CD4-positive, alpha-beta T cell treated with Interleukin-17A for 1 hour (primary cell): ENCODE measurements around the gene C4orf51.

Experiments used
- DNase-seq: peaks from one replicate; pipeline ENCODE4 v3.0.0-alpha.2; 2020

Gene C4orf51

GRCh38 chr4:145716200-145716599 is 36.3 kb downstream of the C4orf51 start:
- no peak for DNase-seq

- DNase-seq = no peak
These were observed 36.8 kb downstream of the C4orf51 start for GRCh38 chr4:145716661-145717200.

GRCh38 chr4:145719752-145720624 is 40.0 kb downstream of the C4orf51 start:
- no peak for DNase-seq

- DNase-seq = no peak
These were observed 40.7 kb downstream of the C4orf51 start for GRCh38 chr4:145720656-145721055.

- no peak for DNase-seq
These were observed 42.6 kb downstream of the C4orf51 start for GRCh38 chr4:145722561-145722960.

GRCh38 chr4:145723336-145723735 is 43.4 kb downstream of the C4orf51 start:
- no peak for DNase-seq

GRCh38 chr4:145730026-145730425 is 50.1 kb downstream of the C4orf51 start:
- DNase-seq = no peak

GRCh38 chr4:145731028-145731427 is 51.1 kb downstream of the C4orf51 start:
- DNase-seq = no peak

- DNase-seq = no peak
These were observed 52.3 kb downstream of the C4orf51 start for GRCh38 chr4:145732001-145732815.

GRCh38 chr4:145732895-145733880 is 53.2 kb downstream of the C4orf51 start:
- peak; percentile 78 for DNase-seq

GRCh38 chr4:145734031-145734430 is 54.1 kb downstream of the C4orf51 start:
- no peak for DNase-seq

- DNase-seq = no peak
These were observed 54.8 kb downstream of the C4orf51 start for GRCh38 chr4:145734576-145735346.

- DNase-seq = no peak
These were observed 55.4 kb downstream of the C4orf51 start for GRCh38 chr4:145735347-145735675.

- no peak for DNase-seq
These were observed 55.9 kb downstream of the C4orf51 start for GRCh38 chr4:145735827-145736226.

GRCh38 chr4:145736241-145736831 is 56.4 kb downstream of the C4orf51 start:
- no peak for DNase-seq

GRCh38 chr4:145739845-145740244 is 59.9 kb downstream of the C4orf51 start:
- no peak for DNase-seq

GRCh38 chr4:145740806-145741205 is 60.9 kb downstream of the C4orf51 start:
- no peak for DNase-seq

GRCh38 chr4:145743641-145744040 is 63.7 kb downstream of the C4orf51 start:
- DNase-seq = no peak

- DNase-seq = no peak
These were observed 75.9 kb downstream of the C4orf51 start for GRCh38 chr4:145755802-145756201.

GRCh38 chr4:145756244-145756643 is 76.3 kb downstream of the C4orf51 start:
- DNase-seq = no peak

GRCh38 chr4:145757188-145757587 is 77.2 kb downstream of the C4orf51 start:
- no peak for DNase-seq
